Lung (tissue), 12 donors: ENCODE data around the gene GMPS. TPM values are rescaled to one million over a fixed set of nuclear protein-coding genes. Genes with fewer than 3 reads are reported as not detected.

Experiments
- ATAC-seq: fragments of 200-7000 bp; cut with Tn5 transposase; one replicate; pipeline ENCODE4 v1.9.1; 2020; ENCODE audit warnings: moderate number of reproducible peaks; ENCODE audit not compliant: insufficient read depth, low FRiP score
- DNase-seq, 3 donors: peaks; one replicate each; pipeline ENCODE4 v3.0.0-alpha.2; 2013 to 2017
- H3K27ac ChIP-seq, 2 donors: one replicate each; pipeline ENCODE4 v1.5.1; 2013; ENCODE audit warnings: mild to moderate bottlenecking in 2 of 2, moderate library complexity in 2 of 2, control low read depth in 1 of 2, inconsistent platforms in 1 of 2, low read depth in 1 of 2, low read length in 1 of 2
- H3K27me3 ChIP-seq, 3 donors: one replicate each; pipeline ENCODE4 v1.5.1; 2013; ENCODE audit warnings: low read length in 2 of 3; ENCODE audit not compliant: control insufficient read depth in 3 of 3, insufficient read depth in 3 of 3
- H3K36me3 ChIP-seq, 4 donors: one replicate each; pipeline ENCODE4 v1.5.1; 2013; ENCODE audit warnings: low read length in 4 of 4, mild to moderate bottlenecking in 1 of 4, moderate library complexity in 1 of 4; ENCODE audit not compliant: control insufficient read depth in 4 of 4, insufficient read depth in 4 of 4
- H3K4me1 ChIP-seq, 5 donors: one replicate each; pipeline ENCODE4 v1.5.1; 2013; ENCODE audit warnings: low read length in 5 of 5, mild to moderate bottlenecking in 2 of 5, moderate library complexity in 1 of 5; ENCODE audit not compliant: control insufficient read depth in 5 of 5, insufficient read depth in 5 of 5
- H3K4me3 ChIP-seq: one replicate; pipeline ENCODE4 v1.5.1; 2013; ENCODE audit warnings: mild to moderate bottlenecking, control low read depth, moderate library complexity
- H3K9ac ChIP-seq, 2 donors: one replicate each; pipeline ENCODE4 v1.5.1; 2013; ENCODE audit warnings: low read length in 2 of 2, control low read depth in 1 of 2; ENCODE audit not compliant: insufficient read depth in 1 of 2
- H3K9me3 ChIP-seq, 4 donors: one replicate each; pipeline ENCODE4 v1.5.1; 2013; ENCODE audit warnings: low read length in 3 of 4, mild to moderate bottlenecking in 1 of 4, moderate library complexity in 1 of 4; ENCODE audit not compliant: control insufficient read depth in 4 of 4, insufficient read depth in 3 of 4
- CTCF ChIP-seq: IDR thresholded peaks from 2 replicates; pipeline ENCODE4 v1.5.1; 2012; ENCODE audit warnings: mild to moderate bottlenecking; ENCODE audit errors: control extremely low read depth, extremely low read depth
- WGBS, 2 donors: extraction: QIAGEN DNeasy Blood & Tissue Kit; methylation state at CpG; one replicate each; pipeline ENCODE4 v1.1.7; 2013; 5-methylcytosine and 5-hydroxymethylcytosine counted together
- polyA plus RNA-seq, 2 donors: library from polyadenylated mRNA; stranded (reverse); fragments of 200-250 nt; gene quantifications; one replicate each; pipeline ENCODE4 v1.2.1, GENCODE V29; 2013
- total RNA-seq, 2 donors: library from RNA; depleted of rRNA in 1 of 2; stranded (reverse); fragments of >200 nt in 1 of 2; gene quantifications; one replicate each; pipeline ENCODE4 v1.2.1, GENCODE V29; 2014 to 2021
- donor health status: control.
- donor health status: control.
- donor health status: Bipolar disorder and iron deficiency.
- donor health status: healthy.
- donor health status: DM: yes; HTN: yes; CAD: no.

Gene GMPS
- total and polyA plus RNA-seq, 4 donors, result 17.0 to 38.1 (median 22.0) TPM

- TF ChIP-seq CTCF, result no peak
- Histone ChIP-seq H3K27me3 (no peaks in the 10 kb centered on the region), H3K36me3 (no peaks in the 10 kb centered on the region), H3K9ac (no peak overlapping the region), H3K27ac (no peak overlapping the region), H3K4me1 (no peaks in the 10 kb centered on the region), H3K9me3 (no peaks in the 10 kb centered on the region), H3K4me3 (no peak overlapping the region)
- ATAC-seq, result no peak
- no peak for DNase-seq
These were observed 119.1 kb downstream of the GMPS start for GRCh38 chr3:155989536-155989935.

- H3K9me3 ChIP-seq, result no peaks in the 10 kb centered on the region
- TF ChIP-seq CTCF, result no peak
- H3K27me3 ChIP-seq, result no peaks in the 10 kb centered on the region
- no peak for DNase-seq
- no peaks in the 10 kb centered on the region for H3K36me3 ChIP-seq
- H3K9ac ChIP-seq, result no peak overlapping the region
- H3K27ac ChIP-seq, result no peak overlapping the region
- ATAC-seq, result no peak
- 78 to 82% methylated on average over 4 of the region's 4 CpGs for WGBS, 2 donors
- no peaks in the 10 kb centered on the region for H3K4me1 ChIP-seq
- H3K4me3 ChIP-seq, result no peak overlapping the region
These were observed 120.8 kb downstream of the GMPS start for GRCh38 chr3:155991212-155991611.

- no peak for TF ChIP-seq CTCF
- no peaks in the 10 kb centered on the region for H3K4me1 ChIP-seq
- ATAC-seq (no peak), DNase-seq (no peak)
- no peaks in the 10 kb centered on the region for H3K9me3 ChIP-seq
- no peak overlapping the region for H3K27ac ChIP-seq
- no peaks in the 10 kb centered on the region for H3K27me3 ChIP-seq
- H3K9ac ChIP-seq, result no peak overlapping the region
- no peak overlapping the region for H3K4me3 ChIP-seq
- WGBS, 2 donors, result 88 to 96% methylated on average over 1 of the region's 1 CpG
- H3K36me3 ChIP-seq, result no peaks in the 10 kb centered on the region
These were observed 121.4 kb downstream of the GMPS start for GRCh38 chr3:155991847-155992246.

Other genes starting within 250 kb of the GMPS start
- gene PLCH1, start 125.6 kb upstream of the GMPS start, total RNA-seq, result 10 to 100 TPM; 14.2 to 22.8 TPM
- 1 to 10 TPM; 2.5 to 4.1 TPM for gene PLCH1, start 125.6 kb upstream of the GMPS start, polyA plus RNA-seq
- 1 to 10 TPM; 2.3 to 4.9 TPM for gene C3orf33, start 64.4 kb upstream of the GMPS start, total RNA-seq
- 1 to 10 TPM; 2.6 TPM for gene C3orf33, start 64.4 kb upstream of the GMPS start, polyA plus RNA-seq
- gene SLC33A1, start 16.2 kb upstream of the GMPS start, total RNA-seq, result 10 to 100 TPM; 37.3 to 40.2 TPM
- 10 to 100 TPM; 12.0 to 21.6 TPM for gene SLC33A1, start 16.2 kb upstream of the GMPS start, polyA plus RNA-seq
- gene KCNAB1, start 249.9 kb downstream of the GMPS start, total RNA-seq, result 1 to 10 TPM in 1 of 2 donors, under 1 TPM in 1; 0.82 to 2.4 TPM
- under 1 TPM; 0.16 to 0.61 TPM for gene KCNAB1, start 249.9 kb downstream of the GMPS start, polyA plus RNA-seq